Progenitor cell of endocrine pancreas (in vitro differentiated cells): ENCODE results near the gene FKRP. TPM values are rescaled to one million over a fixed set of nuclear protein-coding genes. Genes with fewer than 3 reads are reported as not detected.

ENCODE experiments used
- DNase-seq: peaks from one replicate; pipeline ENCODE4 v3.0.0; 2021; ENCODE audit warnings: low spot score; ENCODE audit not compliant: unreplicated experiment
- H3K27ac Mint-ChIP-seq: 2 replicates; pipeline ENCODE4 v1.8.0; 2021; ENCODE audit warnings: mild to moderate bottlenecking, moderate library complexity, mixed read lengths
- H3K27me3 Mint-ChIP-seq: 2 replicates; pipeline ENCODE4 v1.8.0; 2021; ENCODE audit warnings: mixed read lengths
- H3K36me3 Mint-ChIP-seq: 2 replicates; pipeline ENCODE4 v1.8.0; 2022; ENCODE audit warnings: mixed read lengths; ENCODE audit not compliant: insufficient read depth
- H3K4me1 Mint-ChIP-seq: 2 replicates; pipeline ENCODE4 v1.8.0; 2021; ENCODE audit warnings: low read depth, mixed read lengths
- H3K4me3 Mint-ChIP-seq: 2 replicates; pipeline ENCODE4 v1.8.0; 2021; ENCODE audit warnings: low read depth, mild to moderate bottlenecking, moderate library complexity, mixed read lengths
- H3K9me3 Mint-ChIP-seq: 2 replicates; pipeline ENCODE4 v1.8.0; 2021; ENCODE audit warnings: low read depth, mixed read lengths
- CTCF ChIP-seq: fragments of 200-600 bp; sonication (generic); IDR thresholded peaks from one replicate; pipeline ENCODE4 v1.5.0; 2021; ENCODE audit warnings: antibody characterized with exemption, mild to moderate bottlenecking; ENCODE audit not compliant: unreplicated experiment
- microRNA-seq: library from miRNA; unstranded; fragments of <30 nt; microRNA quantifications from one replicate; pipeline ENCODE4 v1.1.0, GENCODE V29; 2020; ENCODE audit warnings: borderline number of aligned reads; ENCODE audit not compliant: unreplicated experiment
- total RNA-seq: library from RNA; stranded (reverse); gene quantifications from 2 replicates; pipeline ENCODE4 v1.2.1, GENCODE V29; 2021

The FKRP gene
- total RNA-seq, 1 donor from 2014 or later, result 44.1 TPM

DNA sequence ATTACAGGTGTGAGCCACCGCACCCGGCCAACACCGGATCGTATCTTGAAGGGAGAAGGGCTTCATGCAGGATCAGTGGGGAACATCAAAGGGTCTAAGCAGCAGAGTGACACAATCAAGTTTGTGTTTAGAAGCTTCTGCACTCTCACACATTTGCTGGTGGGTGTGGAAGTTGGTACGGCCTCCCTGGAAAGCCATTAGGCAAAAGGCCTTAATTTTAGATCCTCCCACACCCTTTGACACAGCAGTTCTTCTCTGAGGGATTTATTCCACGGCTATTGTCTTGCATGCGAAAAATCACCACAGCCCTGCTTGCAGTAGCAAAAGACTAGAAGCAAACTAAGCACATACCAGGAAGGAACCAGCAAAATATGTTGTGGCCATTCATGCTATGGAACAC lies 60.8 kb downstream of the FKRP start:
- Mint-ChIP-seq H3K9me3 (no peaks in the 10 kb centered on the region), H3K4me3 (no peak overlapping the region), H3K4me1 (no peaks in the 10 kb centered on the region), H3K27me3 (no peaks in the 10 kb centered on the region), H3K36me3 (no peaks in the 10 kb centered on the region), H3K27ac (no peak overlapping the region)
- TF ChIP-seq CTCF, result no peak
- no peak for DNase-seq

Small RNAs within 50 kb of the gene (microRNA-seq; reads per million reads assigned to microRNA genes)
- gene MIR320E, result 3.6 reads per million

Other genes starting within 250 kb of the FKRP start
- gene CALM3, start 144.7 kb upstream of the FKRP start, total RNA-seq, result 387 and 399 TPM in 2 replicates
- gene PTGIR, start 121.0 kb upstream of the FKRP start, total RNA-seq, result not detected in 2 replicates
- gene GNG8, start 109.9 kb upstream of the FKRP start, total RNA-seq, result not detected in 2 replicates
- 2.6 and 3.1 TPM in 2 replicates for gene DACT3, start 84.9 kb upstream of the FKRP start, total RNA-seq
- gene PRKD2, start 28.9 kb upstream of the FKRP start, total RNA-seq, result 69.3 and 74.9 TPM in 2 replicates
- 115 and 117 TPM in 2 replicates for gene STRN4, start 393 bp downstream of the FKRP start, total RNA-seq
- 24.2 and 33.5 TPM in 2 replicates for gene SLC1A5, start 42.5 kb downstream of the FKRP start, total RNA-seq
- 96.9 and 103 TPM in 2 replicates for gene AP2S1, start 104.8 kb downstream of the FKRP start, total RNA-seq
- gene ARHGAP35, start 114.9 kb downstream of the FKRP start, total RNA-seq, result 84.9 and 86.0 TPM in 2 replicates